Ovary (tissue), 9 donors: Measurements from ENCODE around the gene ZNF582. TPM values are rescaled to one million over a fixed set of nuclear protein-coding genes. Genes with fewer than 3 reads are reported as not detected.
A peak's percentile ranks its signal among the peaks of the same experiment; 100 is the strongest.

Experiments used
- DNase-seq, 5 donors: peaks; one replicate each; pipeline ENCODE4 v3.0.0-alpha.2; 2019 to 2020
- H3K27ac ChIP-seq, 2 donors: fragments of 200-600 bp; one replicate each; pipeline versions ENCODE4 v1.5.1 to v1.8.0; 2019 to 2022
- H3K27me3 ChIP-seq: fragments of 200-600 bp; one replicate; pipeline ENCODE4 v1.8.0; 2022
- H3K36me3 ChIP-seq: fragments of 200-600 bp; sonication (generic); one replicate; pipeline ENCODE4 v1.5.1; 2019
- H3K4me1 ChIP-seq: one replicate; pipeline ENCODE4 v1.8.1; 2013; ENCODE audit warnings: mild to moderate bottlenecking, moderate library complexity; ENCODE audit not compliant: insufficient read depth
- H3K4me3 ChIP-seq: fragments of 200-600 bp; sonication (generic); one replicate; pipeline ENCODE4 v1.5.1; 2017
- H3K9me3 ChIP-seq, 2 donors: fragments of 200-600 bp in 1 of 2; sonication (generic) in 1 of 2; one replicate each; pipeline versions ENCODE4 v1.5.1 to v1.8.1; 2013 to 2019; ENCODE audit warnings: mild to moderate bottlenecking in 1 of 2, moderate library complexity in 1 of 2
- CTCF ChIP-seq, 3 donors: fragments of 450-650 bp in 2 of 3; fragments of 200-600 bp in 1 of 3; IDR thresholded peaks; one replicate each; pipeline versions ENCODE4 v1.5.1 to v1.8.0; 2016 to 2022; ENCODE audit warnings: antibody characterized with exemption in 3 of 3, mild to moderate bottlenecking in 1 of 3
- EP300 ChIP-seq: sonication (generic); formaldehyde crosslinking; IDR thresholded peaks from one replicate; pipeline ENCODE4 v1.6.1; 2017; ENCODE audit warnings: antibody characterized with exemption
- POLR2A ChIP-seq: fragments of 450-650 bp; IDR thresholded peaks from one replicate; pipeline ENCODE4 v1.6.1; 2017; ENCODE audit warnings: antibody characterized with exemption, mild to moderate bottlenecking, moderate library complexity
- WGBS, 3 donors: extraction: QIAGEN DNeasy Blood & Tissue Kit in 1 of 3; methylation state at CpG; one replicate each; pipeline versions ENCODE4 v1.1.5 to v1.1.7; 2013 to 2017; 5-methylcytosine and 5-hydroxymethylcytosine counted together
- intact Hi-C, 4 donors: fragments of 100-400 bp; cut with DNase I; formaldehyde crosslinking; loops; one replicate each; pipeline versions ENCODE4 v1.11.0 to v1.15.1; 2022 to 2023
- polyA plus RNA-seq, 2 donors: library from polyadenylated mRNA; stranded (reverse); fragments of 200-250 nt in 1 of 2; fragments of 350-450 nt in 1 of 2; fragmentation: Illumina TruSeq in 1 of 2; extraction: RNeasy Lipid Tissue Mini Kit (QIAGEN cat#74804) in 1 of 2; gene quantifications; one replicate each; pipeline ENCODE4 v1.2.3, GENCODE V29; 2013 to 2014
- total RNA-seq, 7 donors: library from RNA; depleted of rRNA in 2 of 7; stranded (reverse); fragments of >200 nt in 2 of 7; fragmentation: NEBNext Ultra II Directional in 3 of 7; extraction: Animal tissue kit (Norgen Biotek cat#: 25700) in 3 of 7; gene quantifications; one replicate each; pipeline versions ENCODE4 v1.1.0 to v1.2.4, GENCODE V29; 2016 to 2023
- donor health status: DM: no; HTN: no; CAD: no; lungs with moderate emphysema.
- donor health status: DM: no; HTN: no; CAD: no.
- donor health status: Bipolar disorder and iron deficiency.
- donor health status: DM: yes; HTN: yes; CAD: no.
- donor health status: DM: no; HTN: no; CAD: no.
- donor health status: DM: yes; HTN: yes; CAD: no.

ZNF582 gene
- total and polyA plus RNA-seq, 9 donors: 4.6 to 11.1 (median 7.9) TPM

- peaks cover 0 to 20% of the 10 kb centered on the region in 2 donors for H3K9me3 ChIP-seq
Measured at GRCh38 chr19:56403261-56403660, 9.9 kb upstream of the ZNF582 start.

GRCh38 chr19:56400485-56400884 is 7.2 kb upstream of the ZNF582 start:
- TF ChIP-seq EP300 (no peak), POLR2A (no peak), CTCF (IDR thresholded peaks at IDR 0.05) (no peak)
- Histone ChIP-seq H3K27me3 (no peaks in the 10 kb centered on the region), H3K27ac (no peak overlapping the region), H3K4me3 (no peak overlapping the region), H3K36me3 (no peaks in the 10 kb centered on the region), H3K9me3 (peaks cover 0 to 13% of the 10 kb centered on the region in 2 donors), H3K4me1 (peaks cover 10% of the 10 kb centered on the region)
- intact Hi-C loops: no loop called here
- DNase-seq: no peak
- WGBS, 3 donors: 96 to 99% (median 98%) methylated on average over 4 of the region's 4 CpGs

More at GRCh38 chr19:56403261-56403660, 9.9 kb upstream of the ZNF582 start:
- H3K4me1 ChIP-seq: peaks cover 10% of the 10 kb centered on the region
- H3K27me3 ChIP-seq: no peaks in the 10 kb centered on the region
- H3K27ac ChIP-seq: peak overlapping the region; percentile 3 to 91
- no peaks in the 10 kb centered on the region for H3K36me3 ChIP-seq
- WGBS, 3 donors: 11 to 15% (median 11%) methylated on average over 9 of the region's 9 CpGs
- DNase-seq: peak in 1 of 5 donors; percentile 29
- H3K4me3 ChIP-seq: peak overlapping the region; percentile 74
- intact Hi-C loops: no loop called here
- TF ChIP-seq CTCF (IDR thresholded peaks at IDR 0.05): no peak
- no peak for TF ChIP-seq POLR2A
- TF ChIP-seq EP300: no peak

GRCh38 chr19:56398809-56399208 is 5.5 kb upstream of the ZNF582 start:
- no peak for TF ChIP-seq EP300
- TF ChIP-seq POLR2A: no peak
- TF ChIP-seq CTCF (IDR thresholded peaks at IDR 0.05): no peak
- intact Hi-C loops: no loop called here
- DNase-seq: no peak
- Histone ChIP-seq H3K36me3 (no peaks in the 10 kb centered on the region), H3K9me3 (peaks cover 0 to 13% of the 10 kb centered on the region in 2 donors), H3K4me1 (peaks cover 2% of the 10 kb centered on the region), H3K4me3 (no peak overlapping the region), H3K27me3 (no peaks in the 10 kb centered on the region), H3K27ac (no peak overlapping the region)
- WGBS, 3 donors: 87 to 91% (median 89%) methylated on average over 5 of the region's 5 CpGs

- H3K36me3 ChIP-seq: no peaks in the 10 kb centered on the region
- no peak for DNase-seq
- 92 to 96% (median 95%) methylated on average over 8 of the region's 8 CpGs for WGBS, 3 donors
- no peak overlapping the region for H3K4me3 ChIP-seq
- H3K9me3 ChIP-seq: peaks cover 0 to 12% of the 10 kb centered on the region in 2 donors
- H3K4me1 ChIP-seq: no peaks in the 10 kb centered on the region
- no peaks in the 10 kb centered on the region for H3K27me3 ChIP-seq
- no peak overlapping the region for H3K27ac ChIP-seq
- TF ChIP-seq CTCF (IDR thresholded peaks at IDR 0.05): no peak
- TF ChIP-seq POLR2A: no peak
- no peak for TF ChIP-seq EP300
- intact Hi-C loops: no loop called here
Measured at GRCh38 chr19:56383826-56384605, 9.3 kb downstream of the ZNF582 start.
